Activated CD8-positive, alpha-beta T cell treated with anti-CD3 and anti-CD28 coated beads for 36 hours (primary cell): ENCODE results near the gene CNPY3. TPM values are rescaled to one million over a fixed set of nuclear protein-coding genes. Genes with fewer than 3 reads are reported as not detected.
"Not testable (repeated sequence)": the region's sequence is repeated elsewhere in the genome, so short reads cannot be mapped to it uniquely, and the experiment has no call there.

Experiments
- ATAC-seq: fragments of 200-7000 bp; cut with Tn5 transposase; one replicate; pipeline ENCODE4 v1.10.0; 2021; ENCODE audit warnings: mild to moderate bottlenecking, moderate library complexity
- CTCF ChIA-PET: fragments of 350-600 bp; sonication (Branson Sonifier 250); formaldehyde crosslinking; loops from one replicate; lab custom pipeline; 2021; ENCODE audit warnings: antibody characterized with exemption; lab: Charles Lee
- POLR2A ChIA-PET: fragments of 350-600 bp; sonication (Branson Sonifier 250); formaldehyde crosslinking; loops from one replicate; lab custom pipeline; 2021; ENCODE audit warnings: antibody characterized with exemption; lab: Charles Lee
- DNase-seq: peaks from one replicate; pipeline ENCODE4 v3.0.0-alpha.2; 2020
- H3K27ac Mint-ChIP-seq: one replicate; pipeline ENCODE4 v1.8.0; 2021; ENCODE audit warnings: mild to moderate bottlenecking, mixed read lengths
- H3K27me3 Mint-ChIP-seq: one replicate; pipeline ENCODE4 v1.8.0; 2021; ENCODE audit warnings: mixed read lengths
- H3K36me3 Mint-ChIP-seq: one replicate; pipeline ENCODE4 v1.8.0; 2021; ENCODE audit warnings: low read depth, mixed read lengths
- H3K4me1 Mint-ChIP-seq: one replicate; pipeline ENCODE4 v1.8.0; 2021; ENCODE audit warnings: low read depth, mixed read lengths
- H3K4me3 Mint-ChIP-seq: one replicate; pipeline ENCODE4 v1.8.0; 2021; ENCODE audit warnings: mild to moderate bottlenecking, moderate library complexity, mixed read lengths
- H3K9me3 Mint-ChIP-seq: one replicate; pipeline ENCODE4 v1.8.0; 2021; ENCODE audit warnings: mixed read lengths
- CTCF ChIP-seq: fragments of 200-600 bp; IDR thresholded peaks from one replicate; pipeline ENCODE4 v1.8.0; 2022; ENCODE audit warnings: antibody characterized with exemption, mild to moderate bottlenecking
- intact Hi-C: fragments of 100-400 bp; cut with micrococcal nuclease; formaldehyde crosslinking; loops from one replicate; pipeline ENCODE4 v1.10.0; 2022
- total RNA-seq, 2 experiments: library from RNA; stranded (reverse); gene quantifications; one replicate each; pipeline ENCODE4 v1.2.3, GENCODE V29; 2021

Gene CNPY3
- total RNA-seq, 2 experiments from 2014 or later: 46.2 to 46.8 TPM

DNA sequence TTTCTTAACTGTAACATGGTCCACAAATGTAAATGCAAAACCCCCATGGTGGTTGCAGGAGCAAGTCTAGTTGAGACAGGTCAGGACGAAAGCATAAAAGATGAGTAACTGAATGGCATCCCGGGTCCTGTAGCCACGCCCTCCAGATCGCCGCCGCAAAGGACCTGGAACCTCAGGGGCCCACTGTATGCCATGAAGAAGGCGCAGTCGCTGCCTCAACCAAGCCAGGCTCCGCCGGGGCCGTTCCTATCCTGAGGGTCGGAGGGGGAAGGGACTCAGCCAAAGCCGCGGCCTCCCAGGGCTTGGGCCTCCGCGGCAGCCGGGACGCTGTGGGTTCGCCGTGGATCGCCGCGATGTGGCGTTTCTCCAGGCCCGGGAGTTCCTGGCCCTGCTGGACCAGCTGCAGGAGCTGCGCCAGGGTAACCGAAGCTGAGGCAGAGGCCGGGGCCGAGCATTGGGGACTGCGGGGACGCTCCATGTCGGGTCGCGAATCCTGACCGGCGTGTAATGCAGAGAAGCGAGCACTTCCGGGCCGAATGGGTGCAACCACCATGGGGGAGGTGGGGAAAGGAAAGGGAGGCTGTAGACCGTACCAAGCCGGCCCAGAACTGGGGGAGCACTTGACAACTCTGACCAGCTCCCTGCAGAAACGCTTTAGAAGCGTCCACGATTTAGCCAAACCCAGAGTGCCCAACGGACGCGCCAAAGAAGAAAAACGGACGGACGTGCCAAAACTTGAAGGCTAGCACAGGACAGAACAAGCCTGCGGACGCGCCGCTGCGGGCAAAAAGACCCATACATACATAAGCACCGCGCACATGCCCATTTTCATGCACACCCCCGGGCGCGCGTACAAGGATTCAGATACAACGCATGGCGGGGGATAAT is 38.7 kb upstream of the CNPY3 start:
- Mint-ChIP-seq H3K4me3 (peak overlapping the region; percentile 79), H3K9me3 (no peaks in the 10 kb centered on the region), H3K36me3 (peaks cover 31% of the 10 kb centered on the region), H3K27me3 (no peaks in the 10 kb centered on the region), H3K27ac (peak overlapping the region; percentile 92), H3K4me1 (peaks cover 28% of the 10 kb centered on the region)
- ATAC-seq: peak; percentile 93
- CTCF ChIA-PET: interaction anchor here (0.7 to 1.2 kb wide), 2 partner anchors 8 to 11 kb away, joined by 3 read pairs; partner anchors contain the start of gene RPL7L1
- intact Hi-C loops: no loop called here
- POLR2A ChIA-PET: interaction anchor here (0.8 to 3.2 kb wide), 18 partner anchors 10 to 325 kb away, joined by 3 to 50 read pairs (median 4); partner anchors contain the start of genes CNPY3, PEX6, RPL7L1 and TBCC
- DNase-seq: peak; percentile 96
- TF ChIP-seq CTCF: no peak

DNA sequence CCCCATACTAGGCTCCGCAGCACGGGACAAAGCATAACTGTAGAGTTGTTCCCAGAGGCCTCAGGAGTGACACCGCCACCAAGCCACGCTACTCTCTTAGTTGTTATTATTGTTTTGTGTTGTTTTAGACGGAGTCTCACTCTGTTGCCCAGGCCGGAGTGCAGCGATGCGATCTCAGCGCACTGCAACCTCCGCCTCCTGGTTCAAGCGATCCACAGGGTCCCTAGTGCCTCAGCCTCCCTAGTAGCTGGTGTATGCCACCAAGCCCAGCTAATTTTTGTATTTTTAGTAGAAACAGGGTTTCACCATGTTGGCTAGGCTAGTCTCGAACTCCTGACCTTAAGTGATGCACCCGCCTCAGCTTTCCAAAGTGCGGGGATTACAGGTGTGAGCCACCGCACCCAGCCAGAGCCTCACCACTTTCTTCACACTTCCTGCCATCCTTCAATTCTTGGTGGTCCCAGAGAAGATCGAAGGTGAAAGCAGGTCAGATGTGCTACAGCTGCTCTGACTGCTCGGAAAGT is 38.0 kb upstream of the CNPY3 start:
- no peak for TF ChIP-seq CTCF
- intact Hi-C loops: no loop called here
- no peaks in the 10 kb centered on the region for H3K27me3 Mint-ChIP-seq
- ATAC-seq (no peak), DNase-seq (no peak)
- ChIA-PET CTCF (interaction anchor here (0.9 to 2.8 kb wide), 2 partner anchors 10 to 42 kb away, joined by 3 to 20 read pairs; no protein-coding TSS in a partner anchor), POLR2A (interaction anchor here (0.8 to 3.2 kb wide), 15 partner anchors 11 to 325 kb away, joined by 3 to 50 read pairs (median 5); partner anchors contain the start of genes CNPY3, RPL7L1 and TBCC)
- peak overlapping the region; percentile 79 for H3K4me3 Mint-ChIP-seq
- peaks cover 24% of the 10 kb centered on the region for H3K36me3 Mint-ChIP-seq
- H3K27ac Mint-ChIP-seq: peak overlapping the region; percentile 92
- H3K4me1 Mint-ChIP-seq: peaks cover 28% of the 10 kb centered on the region
- H3K9me3 Mint-ChIP-seq: no peaks in the 10 kb centered on the region

DNA sequence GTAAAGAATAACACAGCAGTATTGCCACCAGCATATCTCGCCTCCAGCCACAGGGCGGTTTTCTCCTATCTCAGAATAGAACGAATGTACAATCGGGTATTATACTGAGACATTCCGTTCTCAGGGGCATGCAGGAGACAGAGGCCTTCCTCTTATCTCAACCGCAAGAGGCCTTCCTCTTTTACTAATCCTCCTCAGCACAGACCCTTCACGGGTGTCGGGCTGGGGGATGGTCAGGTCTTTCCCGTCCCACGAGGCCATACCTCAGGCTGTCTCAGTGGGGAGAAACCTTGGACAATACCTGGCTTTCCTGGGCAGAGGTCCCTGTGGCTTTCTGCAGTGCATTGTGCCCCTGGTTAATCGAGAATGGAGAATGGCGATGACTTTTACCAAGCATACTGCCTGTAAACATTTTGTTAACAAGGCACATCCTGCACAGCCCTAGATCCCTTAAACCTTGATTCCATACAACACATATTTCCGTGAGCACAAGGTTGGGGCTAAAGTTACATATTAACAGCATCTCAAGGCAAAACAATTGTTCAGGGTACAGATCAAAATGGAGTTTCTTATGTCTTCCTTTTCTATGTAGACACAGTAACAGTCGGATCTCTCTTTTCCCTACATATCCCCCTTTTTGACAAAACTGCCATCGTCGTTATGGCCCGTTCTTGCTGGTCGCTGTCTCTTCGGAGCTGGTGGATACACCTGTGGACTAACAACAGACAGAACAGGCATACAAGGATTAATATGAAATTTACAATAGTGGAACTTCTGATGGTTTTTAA is 35.0 kb upstream of the CNPY3 start:
- H3K36me3 Mint-ChIP-seq, ATAC-seq, H3K4me3 Mint-ChIP-seq, H3K27ac Mint-ChIP-seq, DNase-seq, H3K9me3 Mint-ChIP-seq, intact Hi-C loops, H3K27me3 Mint-ChIP-seq: not testable (repeated sequence)
- CTCF ChIA-PET: interaction anchor here (1.0 to 1.5 kb wide), 3 partner anchors 168 to 249 kb away, joined by 3 to 7 read pairs (median 3); no protein-coding TSS in a partner anchor
- POLR2A ChIA-PET: interaction anchor here (0.7 kb wide), 1 partner anchor 1122 kb away, joined by 3 read pairs; no protein-coding TSS in a partner anchor
- H3K4me1 Mint-ChIP-seq: peaks cover 16% of the 10 kb centered on the region

GRCh38 chr6:42896178-42896719 is 33.0 kb upstream of the CNPY3 start:
- Mint-ChIP-seq H3K27me3 (no peaks in the 10 kb centered on the region), H3K36me3 (no peaks in the 10 kb centered on the region), H3K9me3 (no peaks in the 10 kb centered on the region), H3K4me3 (no peak overlapping the region), H3K27ac (no peak overlapping the region), H3K4me1 (peaks cover 6% of the 10 kb centered on the region)
- DNase-seq (no peak), ATAC-seq (no peak)
- intact Hi-C loops: loop anchor here (5.0 kb wide), 1 partner anchor 234 kb away; no protein-coding TSS in a partner anchor
- POLR2A ChIA-PET: interaction anchor here (1.0 kb wide), 1 partner anchor 18 kb away, joined by 3 read pairs; no protein-coding TSS in a partner anchor
- TF ChIP-seq CTCF: no peak
- CTCF ChIA-PET: interaction anchor here (0.6 to 1.1 kb wide), 4 partner anchors 87 to 234 kb away, joined by 3 to 7 read pairs (median 4); no protein-coding TSS in a partner anchor
